ENCODE data around the gene CTDSPL. TPM values are rescaled to one million over a fixed set of nuclear protein-coding genes. Genes with fewer than 3 reads are reported as not detected.

The CTDSPL gene
- total and polyA plus RNA-seq, 2 of the 8 experiments (the other 6 are each of a cell fraction or from before 2014, with no cell fraction given), result 20.3 to 42.2 TPM

GRCh38 chr3:37943126-37943525, 81.4 kb downstream of the CTDSPL start:
- H3K4me2 ChIP-seq (ENCODE audit: insufficient read depth in 1 of 2, low read depth in 2 of 2, low read length in 2 of 2), result no peak overlapping the region
- no peak overlapping the region for H3K18ac ChIP-seq (ENCODE audit: extremely low read depth, low read length)
- H3K79me1 ChIP-seq (ENCODE audit: low read depth, low read length), result no peaks in the 10 kb centered on the region; the same call in 1 of the 2 replicates
- no peaks in the 10 kb centered on the region for H3K36me3 ChIP-seq (ENCODE audit: control insufficient read depth in 2 of 4, insufficient read depth in 4 of 4, low read length in 3 of 4)
- H3K4me3 ChIP-seq (ENCODE audit: extremely low read depth in 1 of 4, insufficient read depth in 2 of 4, low read depth in 3 of 4, low read length in 4 of 4), result no peak overlapping the region
- H3K9ac ChIP-seq (replicated peaks in 1 of 4; ENCODE audit: extremely low read depth in 1 of 4, low read depth in 3 of 4, low read length in 3 of 4), result no peak overlapping the region
- H3K23ac ChIP-seq (ENCODE audit: insufficient read length), result no peak overlapping the region
- no peak overlapping the region for H2BK12ac ChIP-seq (ENCODE audit: low read depth, low read length)
- H3K79me2 ChIP-seq (ENCODE audit: control insufficient read depth in 1 of 2, insufficient read depth in 2 of 2, low read length in 2 of 2), result no peaks in the 10 kb centered on the region
- H4K20me1 ChIP-seq (replicated peaks in 1 of 2; ENCODE audit: control insufficient read depth in 1 of 2, insufficient read depth in 2 of 2, low read length in 2 of 2), result peaks cover 0 to 3% of the 10 kb centered on the region in 2 experiments
- no peak overlapping the region for H4K8ac ChIP-seq (ENCODE audit: extremely low read depth, insufficient read depth, low read length)
- DNase-seq (ENCODE audit: low read depth in 1 of 2, low spot score in 2 of 2), result no peak
- H4K91ac ChIP-seq (replicated peaks; ENCODE audit: insufficient read length, low read length), result no peak overlapping the region
- no peaks in the 10 kb centered on the region for H3K27me3 ChIP-seq (replicated peaks in 1 of 4; ENCODE audit: control insufficient read depth in 3 of 4, extremely low read depth in 1 of 4, insufficient read depth in 3 of 4, low read length in 3 of 4)
- H2BK5ac ChIP-seq (ENCODE audit: low read depth, low read length), result no peak overlapping the region
- H3K14ac ChIP-seq (ENCODE audit: insufficient read length), result no peak overlapping the region
- H3K4ac ChIP-seq (replicated peaks; ENCODE audit: insufficient read length, low read depth, low read length), result no peak overlapping the region
- no peaks in the 10 kb centered on the region for H3K9me3 ChIP-seq (ENCODE audit: insufficient read depth in 2 of 2, low read depth in 1 of 2, low read length in 1 of 2)
- no peak overlapping the region for H2BK15ac ChIP-seq (ENCODE audit: low read length)
- CTCF ChIA-PET (ENCODE audit: partially characterized antibody), result interaction anchor here (0.9 to 4.4 kb wide), 4 partner anchors 12 to 61 kb away, joined by 3 to 23 read pairs (median 4); no protein-coding TSS in a partner anchor
- no peak overlapping the region for H3K56ac ChIP-seq (replicated peaks; ENCODE audit: insufficient read length, low read depth, low read length)
- H3K23me2 ChIP-seq (ENCODE audit: low read depth, low read length), result no peaks in the 10 kb centered on the region
- WGBS, 2 experiments (ENCODE audit: extremely low coverage in 1 of 2, insufficient coverage in 1 of 2, insufficient read length in 1 of 2, insufficient replicate concordance in 2 of 2, low coverage in 1 of 2, low lambda C conversion rate in 2 of 2, missing lambda C conversion rate in 1 of 2), result 86% methylated on average over 4 of the region's 4 CpGs; no CpG with 5 or more reads in 1 of the 2 experiments
- no peak overlapping the region for H2AK5ac ChIP-seq (ENCODE audit: low read depth, low read length)
- H2BK120ac ChIP-seq (replicated peaks; ENCODE audit: low read depth, low read length), result no peak overlapping the region
- POLR2A ChIA-PET (ENCODE audit: partially characterized antibody), result no interaction called here
- no peak overlapping the region for H3K27ac ChIP-seq (ENCODE audit: low read depth, low read length)
- H4K5ac ChIP-seq (ENCODE audit: insufficient read length, low read depth, low read length), result no peak overlapping the region
- peaks cover 0 to 6% (median 2%) of the 10 kb centered on the region in 4 experiments; a peak in 3 of 7 replicates for H3K4me1 ChIP-seq (replicated peaks in 1 of 4; ENCODE audit: control insufficient read depth in 3 of 4, insufficient read depth in 4 of 4, low read length in 3 of 4)
- H2BK20ac ChIP-seq (ENCODE audit: low read length), result no peak overlapping the region
- no peak for FAIRE-seq
- H2AFZ ChIP-seq (ENCODE audit: low read length), result no peak overlapping the region
- TF ChIP-seq EP300 (IDR thresholded peaks at IDR 0.05; ENCODE audit: borderline replicate concordance in 1 of 2, low read depth in 2 of 2, low read length in 2 of 2) (no peak), YY1 (IDR thresholded peaks at IDR 0.05; ENCODE audit: low read depth, low read length) (no peak), EZH2 (IDR thresholded peaks at IDR 0.05; ENCODE audit: low read depth, low read length, severe bottlenecking) (no peak), CEBPB (IDR thresholded peaks at IDR 0.05; ENCODE audit: low read depth, low read length) (no peak), RXRA (IDR thresholded peaks at IDR 0.05; ENCODE audit: insufficient read depth, low read depth, low read length) (no peak), POLR2A (IDR thresholded peaks at IDR 0.05; ENCODE audit: control extremely low read depth in 1 of 2, low read depth in 2 of 2, low read length in 2 of 2) (no peak), CBX8 (IDR thresholded peaks at IDR 0.05; ENCODE audit: borderline replicate concordance, low read depth, low read length) (no peak), SIRT6 (IDR thresholded peaks at IDR 0.05; ENCODE audit: low read length) (no peak), CHD2 (IDR thresholded peaks at IDR 0.05; ENCODE audit: low read length) (no peak), USF2 (IDR thresholded peaks at IDR 0.05; ENCODE audit: low read length) (no peak), GABPA (IDR thresholded peaks at IDR 0.05; ENCODE audit: borderline replicate concordance, insufficient read depth, low read length) (no peak)
